Neural crest cell (in vitro differentiated cells): ENCODE data around the gene SLC12A7. TPM values are rescaled to one million over a fixed set of nuclear protein-coding genes. Genes with fewer than 3 reads are reported as not detected.

ENCODE experiments used
- DNase-seq: peaks from one replicate; pipeline ENCODE4 v3.0.0; 2021; ENCODE audit warnings: low read depth, mixed read lengths, low spot score
- H3K27ac Mint-ChIP-seq: one replicate; pipeline ENCODE4 v1.8.0; 2021; ENCODE audit warnings: mild to moderate bottlenecking, mixed read lengths; ENCODE audit not compliant: unreplicated experiment
- H3K27me3 Mint-ChIP-seq: 2 replicates; pipeline ENCODE4 v1.8.0; 2021; ENCODE audit warnings: low read depth, mild to moderate bottlenecking, mixed read lengths
- H3K36me3 Mint-ChIP-seq: 2 replicates; pipeline ENCODE4 v1.8.0; 2021; ENCODE audit warnings: low read depth, mild to moderate bottlenecking, mixed read lengths
- H3K4me1 Mint-ChIP-seq: 2 replicates; pipeline ENCODE4 v1.8.0; 2021; ENCODE audit warnings: mixed read lengths
- H3K4me3 Mint-ChIP-seq: one replicate; pipeline ENCODE4 v1.8.0; 2021; ENCODE audit warnings: mild to moderate bottlenecking, mixed read lengths
- H3K9me3 Mint-ChIP-seq: 2 replicates; pipeline ENCODE4 v1.8.0; 2021; ENCODE audit warnings: mixed read lengths
- total RNA-seq: library from RNA; stranded (reverse); gene quantifications from 2 replicates; pipeline ENCODE4 v1.2.1, GENCODE V29; 2021
- TF ChIP-seq, protein P1 (sequence below): fragments of 200-600 bp; sonication (generic); conservative IDR thresholded peaks from 2 replicates; pipeline ENCODE4 v1.5.0; 2021; ENCODE audit warnings: antibody characterized with exemption, mild to moderate bottlenecking

SLC12A7 gene
- total RNA-seq, 1 donor from 2014 or later, result 40.7 TPM

DNA sequence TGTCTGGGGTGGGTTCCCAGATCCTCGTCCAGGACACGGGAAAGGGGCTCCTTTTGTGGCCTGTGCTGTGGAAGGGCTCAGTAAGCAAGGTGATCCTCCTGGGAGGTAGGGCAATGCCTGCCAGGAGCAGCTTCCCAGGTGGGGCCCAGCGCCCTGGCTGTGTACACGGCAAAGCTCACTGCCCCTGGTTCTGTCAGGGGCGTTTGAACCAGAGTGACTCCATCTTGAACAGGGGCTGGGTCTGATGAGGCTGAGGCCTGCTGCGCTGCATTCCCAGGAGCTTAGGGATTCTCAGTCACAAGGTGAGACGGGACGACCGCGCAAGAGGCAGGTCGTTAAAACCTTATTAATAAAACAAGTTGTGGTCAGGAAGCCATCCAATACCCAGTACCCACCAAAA, 19.9 kb upstream of the SLC12A7 start:
- Mint-ChIP-seq H3K4me1 (peaks cover 5% of the 10 kb centered on the region), H3K36me3 (no peaks in the 10 kb centered on the region), H3K27ac (no peak overlapping the region), H3K4me3 (no peak overlapping the region), H3K9me3 (no peaks in the 10 kb centered on the region), H3K27me3 (no peaks in the 10 kb centered on the region)
- TF ChIP-seq, protein P1, sequence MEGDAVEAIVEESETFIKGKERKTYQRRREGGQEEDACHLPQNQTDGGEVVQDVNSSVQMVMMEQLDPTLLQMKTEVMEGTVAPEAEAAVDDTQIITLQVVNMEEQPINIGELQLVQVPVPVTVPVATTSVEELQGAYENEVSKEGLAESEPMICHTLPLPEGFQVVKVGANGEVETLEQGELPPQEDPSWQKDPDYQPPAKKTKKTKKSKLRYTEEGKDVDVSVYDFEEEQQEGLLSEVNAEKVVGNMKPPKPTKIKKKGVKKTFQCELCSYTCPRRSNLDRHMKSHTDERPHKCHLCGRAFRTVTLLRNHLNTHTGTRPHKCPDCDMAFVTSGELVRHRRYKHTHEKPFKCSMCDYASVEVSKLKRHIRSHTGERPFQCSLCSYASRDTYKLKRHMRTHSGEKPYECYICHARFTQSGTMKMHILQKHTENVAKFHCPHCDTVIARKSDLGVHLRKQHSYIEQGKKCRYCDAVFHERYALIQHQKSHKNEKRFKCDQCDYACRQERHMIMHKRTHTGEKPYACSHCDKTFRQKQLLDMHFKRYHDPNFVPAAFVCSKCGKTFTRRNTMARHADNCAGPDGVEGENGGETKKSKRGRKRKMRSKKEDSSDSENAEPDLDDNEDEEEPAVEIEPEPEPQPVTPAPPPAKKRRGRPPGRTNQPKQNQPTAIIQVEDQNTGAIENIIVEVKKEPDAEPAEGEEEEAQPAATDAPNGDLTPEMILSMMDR, result no peak
- DNase-seq, result no peak

DNA sequence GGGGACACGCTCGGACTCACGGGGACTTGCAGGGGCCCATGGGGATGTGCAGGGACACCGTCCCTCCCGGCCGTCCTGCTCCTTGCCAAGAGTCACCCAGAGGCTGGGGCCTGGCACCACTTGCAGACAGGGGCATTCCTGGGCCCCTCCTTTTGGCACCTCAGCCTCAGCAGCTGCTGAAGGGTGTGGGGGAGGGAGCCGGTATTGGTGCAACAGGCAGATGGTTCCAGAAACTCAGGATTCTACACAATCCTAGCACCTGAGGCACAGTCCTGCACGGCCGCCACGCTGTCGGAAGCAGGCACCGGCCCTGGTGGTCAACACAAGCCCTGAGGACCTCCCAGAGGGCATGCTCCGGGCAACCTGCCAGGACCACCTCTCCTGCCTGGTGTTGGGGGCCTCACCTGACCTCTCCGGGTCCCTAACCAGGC, 19.3 kb upstream of the SLC12A7 start:
- H3K4me3 Mint-ChIP-seq, result no peak overlapping the region
- H3K4me1 Mint-ChIP-seq, result peaks cover 5% of the 10 kb centered on the region
- TF ChIP-seq, protein P1, result no peak
- H3K9me3 Mint-ChIP-seq, result no peaks in the 10 kb centered on the region
- H3K27ac Mint-ChIP-seq, result no peak overlapping the region
- no peaks in the 10 kb centered on the region for H3K27me3 Mint-ChIP-seq
- DNase-seq, result no peak
- H3K36me3 Mint-ChIP-seq, result no peaks in the 10 kb centered on the region

DNA sequence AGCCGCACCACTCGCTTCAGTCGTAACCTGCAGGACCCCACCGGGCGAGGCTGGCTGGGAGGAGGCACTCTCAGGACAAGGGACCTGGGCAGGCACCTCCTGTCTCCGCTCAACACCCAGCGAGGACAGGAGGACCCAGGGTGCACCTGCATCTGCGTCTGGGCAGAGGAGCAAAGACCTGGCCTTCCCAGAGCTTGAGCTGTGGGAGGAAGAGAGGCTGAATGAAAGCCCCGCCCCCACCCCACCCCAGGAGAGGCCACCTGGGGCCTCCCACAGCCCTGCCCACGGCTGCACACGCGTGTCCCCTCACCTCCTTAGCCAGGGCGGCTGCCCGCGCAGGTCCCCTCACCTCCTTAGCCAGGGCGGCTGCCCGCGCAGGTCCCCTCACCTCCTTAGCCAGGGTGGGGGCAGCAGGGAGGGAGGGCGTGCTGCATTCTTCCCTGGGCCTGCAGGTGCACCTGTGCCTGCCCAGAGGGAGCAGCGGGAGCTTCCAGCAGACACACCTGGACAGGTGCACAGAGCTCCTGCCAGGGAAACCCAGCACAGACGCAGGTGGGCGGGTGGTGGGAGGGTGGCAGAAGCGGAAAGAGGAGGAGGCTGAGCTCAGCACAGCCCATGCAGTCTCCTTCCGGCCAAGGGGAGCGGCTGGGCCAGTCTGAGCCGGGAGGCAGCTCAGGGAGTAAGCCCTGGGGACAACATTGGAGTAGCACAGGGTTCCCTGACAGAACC, 18.5 kb upstream of the SLC12A7 start:
- TF ChIP-seq, protein P1, result no peak
- H3K27ac Mint-ChIP-seq, result no peak overlapping the region
- DNase-seq, result no peak
- no peaks in the 10 kb centered on the region for H3K4me1 Mint-ChIP-seq
- H3K36me3 Mint-ChIP-seq, result no peaks in the 10 kb centered on the region
- no peaks in the 10 kb centered on the region for H3K9me3 Mint-ChIP-seq
- H3K27me3 Mint-ChIP-seq, result no peaks in the 10 kb centered on the region
- H3K4me3 Mint-ChIP-seq, result no peak overlapping the region

DNA sequence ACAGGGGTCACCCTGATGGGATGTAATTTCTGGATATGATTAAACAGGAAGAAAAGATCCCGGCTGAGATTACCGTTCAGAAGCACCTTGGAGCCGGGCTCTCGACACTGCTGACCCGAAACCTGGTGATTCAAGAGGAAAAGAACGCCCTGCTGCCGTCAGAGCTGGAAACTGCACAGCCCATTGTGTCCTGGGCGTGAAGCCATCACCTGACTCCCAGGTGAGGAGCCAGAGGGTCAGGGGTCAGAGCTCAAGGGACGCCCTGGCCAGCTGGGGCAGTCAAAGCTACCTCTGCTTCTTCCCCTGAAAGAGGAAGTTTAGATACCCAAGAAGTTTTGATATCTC, 17.8 kb upstream of the SLC12A7 start:
- Mint-ChIP-seq H3K27ac (no peak overlapping the region), H3K4me1 (peaks cover 5% of the 10 kb centered on the region), H3K4me3 (no peak overlapping the region), H3K36me3 (no peaks in the 10 kb centered on the region), H3K27me3 (no peaks in the 10 kb centered on the region), H3K9me3 (no peaks in the 10 kb centered on the region)
- TF ChIP-seq, protein P1, result no peak
- DNase-seq, result no peak

DNA sequence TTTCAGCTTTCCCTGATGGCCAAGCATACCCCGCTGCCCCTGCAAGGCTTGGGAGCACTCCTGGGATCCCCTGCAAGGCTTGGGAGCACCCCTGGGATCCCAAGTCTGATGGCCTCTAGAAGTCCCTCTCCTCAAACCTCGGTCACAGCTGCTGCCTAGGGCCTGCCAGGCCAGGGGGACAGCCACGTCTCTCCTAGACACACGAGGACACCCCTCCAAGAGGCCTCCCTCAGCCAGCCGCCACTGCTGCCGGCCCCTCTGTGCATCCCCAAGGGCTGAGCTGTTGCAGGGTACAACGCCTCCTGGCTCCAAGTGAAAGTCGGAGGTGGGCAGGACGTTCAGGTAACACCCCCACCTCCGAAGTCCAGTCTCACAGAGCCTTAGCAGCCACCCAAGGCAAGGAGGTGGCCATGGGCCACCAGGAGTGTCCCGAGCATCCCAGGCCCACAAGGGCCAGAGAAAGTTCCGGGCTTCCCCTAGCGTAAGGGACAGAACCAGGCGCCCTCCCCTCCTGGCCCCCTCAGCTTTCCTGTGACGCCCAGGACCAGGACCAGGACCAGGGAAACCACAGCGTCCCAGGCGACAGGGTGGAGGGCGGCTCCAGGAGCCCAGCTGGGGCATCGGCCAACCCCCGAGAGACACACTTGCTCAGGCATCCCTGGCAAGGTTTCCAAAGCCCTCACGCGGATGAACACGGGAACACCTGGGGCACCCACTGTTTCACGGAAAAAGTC, 17.3 kb upstream of the SLC12A7 start:
- TF ChIP-seq, protein P1, result no peak
- DNase-seq, result no peak
- Mint-ChIP-seq H3K9me3 (no peaks in the 10 kb centered on the region), H3K36me3 (no peaks in the 10 kb centered on the region), H3K27ac (no peak overlapping the region), H3K4me3 (no peak overlapping the region), H3K27me3 (no peaks in the 10 kb centered on the region), H3K4me1 (peaks cover 5% of the 10 kb centered on the region)
